ENCODE measurements around the gene ARPIN.
A peak's percentile ranks its signal among the peaks of the same experiment; 100 is the strongest.
"Not testable (repeated sequence)": the region's sequence is repeated elsewhere in the genome, so short reads cannot be mapped to it uniquely, and the experiment has no call there.

Gene ARPIN

GRCh38 chr15:89909611-89910010, 3.1 kb downstream of the ARPIN start:
- no peak for DNase-seq

GRCh38 chr15:89908226-89908625, 4.5 kb downstream of the ARPIN start:
- DNase-seq, result no peak

- no peak for DNase-seq
Measured at GRCh38 chr15:89907289-89907688, 5.5 kb downstream of the ARPIN start.

GRCh38 chr15:89905846-89906378, 6.8 kb downstream of the ARPIN start:
- DNase-seq, result no peak

GRCh38 chr15:89904519-89904918, 8.2 kb downstream of the ARPIN start:
- no peak for DNase-seq

GRCh38 chr15:89903858-89904130, 9.0 kb downstream of the ARPIN start:
- DNase-seq, result no peak

GRCh38 chr15:89903015-89903857, 9.5 kb downstream of the ARPIN start:
- no peak for DNase-seq

- DNase-seq, result no peak
Measured at GRCh38 chr15:89900849-89901248, 11.9 kb downstream of the ARPIN start.

- DNase-seq, result no peak
Measured at GRCh38 chr15:89899951-89900567, 12.7 kb downstream of the ARPIN start.

- no peak for DNase-seq
Measured at GRCh38 chr15:89899295-89899945, 13.3 kb downstream of the ARPIN start.

- DNase-seq, result no peak
Measured at GRCh38 chr15:89898614-89899294, 14.0 kb downstream of the ARPIN start.

GRCh38 chr15:89898146-89898545, 14.6 kb downstream of the ARPIN start:
- no peak for DNase-seq

GRCh38 chr15:89893696-89894447, 18.9 kb downstream of the ARPIN start, which contains the start of gene AP3S2:
AP3S2 (minus strand) TSS chr15:89893994; CDS start chr15:89893949, 45 bp downstream.
- DNase-seq, result peak; percentile 66

- no peak for DNase-seq
Measured at GRCh38 chr15:89893027-89893426, 19.7 kb downstream of the ARPIN start.

- DNase-seq, result no peak
Measured at GRCh38 chr15:89888214-89888804, 24.4 kb downstream of the ARPIN start.

- DNase-seq, result no peak
Measured at GRCh38 chr15:89885611-89886010, 27.1 kb downstream of the ARPIN start.

- not testable (repeated sequence) for DNase-seq
Measured at GRCh38 chr15:89885179-89885578, 27.6 kb downstream of the ARPIN start.

GRCh38 chr15:89883518-89883917, 29.2 kb downstream of the ARPIN start:
- DNase-seq, result no peak

- DNase-seq, result no peak
Measured at GRCh38 chr15:89880727-89881126, 32.0 kb downstream of the ARPIN start.

GRCh38 chr15:89878323-89878722, 34.4 kb downstream of the ARPIN start:
- no peak for DNase-seq

GRCh38 chr15:89877083-89877425, 35.7 kb downstream of the ARPIN start:
- no peak for DNase-seq

GRCh38 chr15:89876396-89877082, 36.2 kb downstream of the ARPIN start:
- no peak for DNase-seq
